OCI-LY3 (cell line): ENCODE data around the gene SFXN5.
"Not testable (repeated sequence)": the region's sequence is repeated elsewhere in the genome, so short reads cannot be mapped to it uniquely, and the experiment has no call there.

Experiments
- EZH2phosphoT487 ChIP-seq: fragments of 200-600 bp; shearing (Covaris generic); IDR thresholded peaks from 2 replicates; pipeline ENCODE4 v1.6.1; 2018; ENCODE audit warnings: antibody characterized with exemption, mixed run types, low read depth
- TF ChIP-seq, protein P1 (sequence below): fragments of 200-600, 300-600 bp; sonication (generic); IDR thresholded peaks from 2 replicates; pipeline ENCODE4 v1.5.1; 2014; ENCODE audit warnings: antibody characterized with exemption, low read length, low read depth

DNA sequence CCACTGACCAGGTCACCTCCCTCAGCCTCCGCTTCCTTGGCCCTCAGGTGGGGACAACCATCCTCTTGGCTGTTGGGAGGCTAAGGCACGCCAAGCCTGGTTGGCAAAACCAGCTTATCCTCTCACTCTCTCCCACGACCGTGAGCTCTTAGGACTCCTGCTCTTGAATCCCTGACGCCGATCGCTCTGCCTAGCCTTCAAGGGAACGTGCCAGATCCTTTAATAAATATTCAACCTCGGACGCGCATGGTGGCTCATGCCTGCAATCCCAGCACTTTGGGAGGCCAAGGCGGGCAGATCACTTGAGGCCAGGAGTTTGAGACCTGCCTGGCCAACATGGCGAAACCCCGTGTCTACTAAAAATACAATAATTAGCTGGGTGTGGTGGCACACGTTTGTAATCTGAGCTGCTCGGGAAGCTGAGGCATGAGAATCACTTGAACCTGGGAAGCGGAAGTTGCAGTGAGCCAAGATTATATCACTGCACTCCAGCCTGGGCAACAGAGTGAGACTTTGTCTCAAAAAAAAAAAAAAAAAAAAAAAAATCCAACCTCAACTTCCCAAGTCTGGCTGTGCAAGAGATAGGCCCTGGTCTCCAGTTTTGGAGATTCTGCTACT, 22.2 kb upstream of the SFXN5 start:
- TF ChIP-seq, protein P1, sequence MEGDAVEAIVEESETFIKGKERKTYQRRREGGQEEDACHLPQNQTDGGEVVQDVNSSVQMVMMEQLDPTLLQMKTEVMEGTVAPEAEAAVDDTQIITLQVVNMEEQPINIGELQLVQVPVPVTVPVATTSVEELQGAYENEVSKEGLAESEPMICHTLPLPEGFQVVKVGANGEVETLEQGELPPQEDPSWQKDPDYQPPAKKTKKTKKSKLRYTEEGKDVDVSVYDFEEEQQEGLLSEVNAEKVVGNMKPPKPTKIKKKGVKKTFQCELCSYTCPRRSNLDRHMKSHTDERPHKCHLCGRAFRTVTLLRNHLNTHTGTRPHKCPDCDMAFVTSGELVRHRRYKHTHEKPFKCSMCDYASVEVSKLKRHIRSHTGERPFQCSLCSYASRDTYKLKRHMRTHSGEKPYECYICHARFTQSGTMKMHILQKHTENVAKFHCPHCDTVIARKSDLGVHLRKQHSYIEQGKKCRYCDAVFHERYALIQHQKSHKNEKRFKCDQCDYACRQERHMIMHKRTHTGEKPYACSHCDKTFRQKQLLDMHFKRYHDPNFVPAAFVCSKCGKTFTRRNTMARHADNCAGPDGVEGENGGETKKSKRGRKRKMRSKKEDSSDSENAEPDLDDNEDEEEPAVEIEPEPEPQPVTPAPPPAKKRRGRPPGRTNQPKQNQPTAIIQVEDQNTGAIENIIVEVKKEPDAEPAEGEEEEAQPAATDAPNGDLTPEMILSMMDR: not testable (repeated sequence)
- not testable (repeated sequence) for TF ChIP-seq EZH2phosphoT487
